NCI-H774 (cell line): ENCODE measurements around the gene FCHSD2.
"Not testable (repeated sequence)": the region's sequence is repeated elsewhere in the genome, so short reads cannot be mapped to it uniquely, and the experiment has no call there.

ENCODE experiments used
- DNase-seq: peaks from one replicate; lab custom pipeline; 2025; lab: John Stamatoyannopoulos, UW

FCHSD2 gene

GRCh38 chr11:73011126-73011817 is 130.8 kb downstream of the FCHSD2 start:
- no peak for DNase-seq

- no peak for DNase-seq
These were observed 132.1 kb downstream of the FCHSD2 start for GRCh38 chr11:73009972-73010371.

GRCh38 chr11:73004088-73004487 is 138.0 kb downstream of the FCHSD2 start:
- no peak for DNase-seq

DNA sequence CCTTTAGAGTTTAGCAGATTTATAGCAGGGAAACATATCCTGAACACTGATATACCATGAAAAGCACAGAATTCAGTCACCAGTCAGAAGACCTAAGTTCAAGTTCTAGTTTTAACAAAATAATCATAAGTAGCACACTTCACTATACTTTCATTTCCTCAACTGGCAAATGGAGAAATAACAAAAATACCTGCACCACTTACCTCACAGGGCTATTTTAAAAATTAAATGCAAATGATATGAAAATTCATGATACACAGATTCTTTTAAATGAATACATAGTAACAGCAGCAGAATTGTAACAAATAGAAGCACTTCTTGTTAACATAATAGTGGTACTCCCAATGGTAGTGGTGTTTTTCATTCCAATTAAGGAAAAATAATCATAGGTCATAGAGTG is 139.0 kb downstream of the FCHSD2 start:
- DNase-seq: no peak

DNA sequence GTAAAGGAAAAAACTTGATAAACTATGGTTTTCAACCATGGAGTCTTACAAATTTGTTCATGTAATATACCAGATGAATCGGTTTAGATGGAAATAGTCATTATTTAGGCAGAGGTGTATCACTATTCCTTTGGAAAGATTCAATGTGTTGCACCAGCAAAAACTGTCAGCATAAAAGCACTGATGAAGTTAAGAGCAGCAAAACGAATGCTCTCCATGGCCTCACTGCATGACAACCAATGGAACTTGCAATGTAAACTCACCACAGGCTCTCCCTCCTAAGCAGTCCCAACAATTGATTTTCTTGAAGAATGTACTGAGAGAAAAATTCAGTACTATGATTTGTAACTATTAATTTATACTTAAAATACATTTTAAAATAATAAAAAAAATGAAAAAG is 139.9 kb downstream of the FCHSD2 start:
- no peak for DNase-seq

DNA sequence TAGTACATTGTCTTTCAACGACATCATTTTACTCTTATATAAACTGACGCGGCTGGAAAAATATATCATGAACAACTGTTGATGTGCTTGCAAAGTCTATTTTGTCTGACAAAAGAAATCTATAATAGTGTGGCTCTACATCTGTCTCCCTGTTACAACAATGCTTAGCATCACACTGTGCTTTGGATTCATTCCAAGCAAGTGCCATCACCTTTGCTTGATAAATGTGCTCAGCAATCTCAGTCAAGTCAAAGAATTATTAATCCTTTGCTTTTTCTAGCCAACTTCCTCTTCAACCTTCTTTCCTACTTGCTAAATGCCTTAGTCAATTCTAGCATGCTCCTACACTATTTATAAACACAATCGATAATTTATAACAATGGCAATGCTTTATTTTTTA is 140.5 kb downstream of the FCHSD2 start:
- peak; percentile 31 for DNase-seq

DNA sequence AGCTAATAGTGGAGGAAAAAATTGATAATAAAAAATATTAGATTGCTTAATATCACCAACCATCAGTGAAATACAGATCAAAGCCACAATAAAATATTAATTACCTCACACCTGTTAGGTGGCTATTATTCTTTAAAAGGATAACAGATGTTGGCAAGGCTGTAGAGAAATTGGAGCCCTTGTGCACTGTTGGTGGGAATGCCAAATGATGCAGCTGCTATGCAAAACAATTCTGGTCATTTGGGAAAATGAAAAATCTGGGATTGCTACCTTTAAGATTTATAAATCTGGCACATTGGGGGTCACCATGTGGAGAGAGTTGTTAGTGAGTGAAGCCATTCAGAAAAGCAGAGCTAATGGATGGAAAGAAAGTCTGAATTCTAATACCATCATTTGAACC is 143.4 kb downstream of the FCHSD2 start:
- DNase-seq: no peak

GRCh38 chr11:72996959-72997358 is 145.2 kb downstream of the FCHSD2 start:
- no peak for DNase-seq

DNA sequence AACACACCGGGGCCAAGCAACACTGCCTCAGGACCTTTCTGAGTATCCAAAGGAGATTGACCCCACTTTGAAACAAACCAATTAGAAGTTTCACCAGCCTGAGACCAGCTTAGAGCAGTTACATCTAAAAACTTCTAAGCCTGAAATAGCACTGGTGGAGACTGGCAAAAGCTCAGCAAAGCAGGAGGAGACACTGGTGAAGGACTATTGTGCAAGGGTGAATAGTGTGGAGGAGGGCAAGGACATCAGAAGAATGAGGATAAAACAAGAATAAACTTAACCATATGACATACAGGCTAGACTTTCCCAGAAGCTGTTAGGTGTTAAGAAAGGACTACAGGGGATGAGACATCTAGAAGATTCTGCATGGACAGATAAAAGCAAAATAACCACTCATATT is 152.4 kb downstream of the FCHSD2 start:
- DNase-seq: no peak

DNA sequence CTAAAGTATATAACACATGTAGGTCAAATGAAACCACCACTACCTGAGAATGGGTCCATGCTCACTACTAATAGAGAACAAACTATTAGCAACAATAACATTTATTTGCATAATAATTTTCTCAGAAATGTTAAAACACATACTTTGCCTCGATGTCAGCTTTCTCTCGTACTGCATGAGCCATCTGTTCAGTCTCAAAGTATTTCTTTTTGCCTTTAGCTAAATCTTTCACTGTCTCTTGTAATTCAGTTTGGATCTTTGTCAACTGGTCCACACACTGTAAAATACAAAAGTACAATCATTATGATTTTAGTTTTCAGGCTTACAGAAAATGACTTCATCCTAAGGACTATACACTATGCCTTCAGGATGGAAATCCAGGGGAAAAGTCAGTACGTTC is 153.3 kb downstream of the FCHSD2 start:
- no peak for DNase-seq

DNA sequence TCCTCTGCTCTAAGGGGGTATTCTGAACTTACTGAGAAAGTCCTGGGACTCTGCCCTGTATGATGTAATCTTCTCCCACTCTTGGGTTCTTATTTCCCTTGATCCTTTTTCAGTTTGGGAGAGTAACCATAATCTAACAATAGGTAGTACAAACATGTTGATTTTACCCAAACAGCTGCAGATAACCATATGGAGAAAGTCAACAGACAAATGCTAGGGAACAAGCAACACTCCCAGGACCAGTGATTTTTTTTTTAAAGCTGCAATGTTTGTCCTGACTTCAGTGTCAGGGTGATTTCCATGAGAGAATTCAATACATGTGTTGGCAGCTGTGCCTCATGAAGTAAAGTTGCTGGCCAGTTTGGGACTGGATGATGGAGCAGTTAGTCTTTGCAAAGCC is 156.5 kb downstream of the FCHSD2 start:
- DNase-seq: peak; percentile 71

DNA sequence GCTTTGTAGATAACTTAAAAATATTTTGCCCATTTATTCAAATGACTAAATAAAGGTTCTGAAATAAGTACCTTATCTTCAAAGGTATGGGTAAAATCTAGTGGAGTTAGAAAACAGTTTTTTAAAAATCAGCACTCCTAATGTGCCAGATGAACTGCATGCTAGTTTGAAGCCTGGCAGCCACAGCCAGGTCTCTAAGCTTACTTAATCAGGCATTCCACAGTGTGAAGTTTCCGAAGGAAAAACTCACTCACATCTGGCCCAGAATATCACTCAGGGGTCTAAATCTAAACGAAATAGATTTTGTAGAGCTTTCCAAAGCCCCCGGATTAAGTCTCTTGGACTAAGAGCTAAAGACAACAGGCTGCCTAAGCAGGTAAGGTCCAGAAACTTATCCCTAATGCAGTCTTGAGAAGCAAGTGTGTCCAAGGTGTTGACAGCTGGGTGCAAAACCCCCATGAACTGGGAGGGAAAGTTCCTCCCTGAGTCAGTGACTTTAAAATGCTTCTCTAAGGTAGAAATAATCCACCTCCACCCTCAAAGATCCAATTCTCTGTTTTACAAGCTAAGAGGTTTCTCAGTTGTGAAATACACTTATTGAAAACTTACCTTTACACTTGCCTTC is 157.6 kb downstream of the FCHSD2 start:
- no peak for DNase-seq

DNA sequence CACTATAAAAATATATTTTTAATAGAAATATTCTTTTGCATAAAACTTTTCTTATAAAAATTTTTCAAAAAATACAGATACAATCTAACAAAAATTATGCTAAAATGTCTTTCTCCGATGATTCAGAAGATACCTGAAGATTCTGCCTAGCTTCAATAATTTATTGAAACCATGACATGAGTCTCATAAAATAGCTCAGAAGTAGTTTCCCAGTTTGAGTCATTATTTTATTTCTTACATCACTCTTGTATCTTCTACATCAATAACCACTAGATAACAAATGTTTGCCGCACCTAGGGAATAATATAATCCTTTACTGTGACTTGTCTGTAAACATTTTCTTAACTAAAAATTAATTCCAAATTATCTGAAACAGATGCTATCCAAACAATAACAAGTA is 158.6 kb downstream of the FCHSD2 start:
- no peak for DNase-seq

DNA sequence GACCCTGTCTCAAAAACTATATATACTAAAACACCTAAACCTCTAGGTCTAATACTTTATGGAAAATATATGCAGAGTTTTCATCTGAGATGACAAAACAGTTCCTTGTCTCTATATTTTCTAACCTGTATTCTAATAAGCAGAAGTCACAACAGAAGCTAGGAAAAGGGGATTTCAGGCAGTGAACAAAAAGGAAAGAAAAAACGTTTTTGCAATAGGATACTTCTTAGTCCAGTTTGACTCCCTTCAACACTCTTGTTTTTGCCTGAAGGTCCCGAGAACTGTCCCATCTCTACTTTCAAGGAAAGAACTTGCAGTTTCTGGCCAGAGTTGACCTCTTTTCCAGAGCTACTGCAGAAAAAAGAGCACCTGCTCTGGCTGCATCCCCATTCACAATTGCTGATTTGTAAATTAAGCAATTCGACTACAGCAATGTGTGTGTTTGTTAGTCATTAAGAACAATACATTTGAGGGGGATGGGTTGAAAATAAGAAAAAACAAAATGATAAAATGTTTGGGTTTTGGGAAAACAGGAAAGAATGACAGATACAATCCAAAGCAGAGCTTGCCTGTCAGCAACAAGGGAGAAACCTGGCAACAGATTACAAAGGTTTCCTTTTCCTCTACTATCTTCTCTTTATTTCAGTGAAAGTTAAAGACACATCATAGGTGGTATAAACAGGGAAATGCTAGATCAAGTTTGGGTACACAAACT is 160.0 kb downstream of the FCHSD2 start:
- DNase-seq: no peak

GRCh38 chr11:72981080-72981479 is 161.0 kb downstream of the FCHSD2 start:
- no peak for DNase-seq

- not testable (repeated sequence) for DNase-seq
These were observed 164.3 kb downstream of the FCHSD2 start for GRCh38 chr11:72977782-72978181.

GRCh38 chr11:72976522-72976892 is 165.6 kb downstream of the FCHSD2 start:
- not testable (repeated sequence) for DNase-seq

DNA sequence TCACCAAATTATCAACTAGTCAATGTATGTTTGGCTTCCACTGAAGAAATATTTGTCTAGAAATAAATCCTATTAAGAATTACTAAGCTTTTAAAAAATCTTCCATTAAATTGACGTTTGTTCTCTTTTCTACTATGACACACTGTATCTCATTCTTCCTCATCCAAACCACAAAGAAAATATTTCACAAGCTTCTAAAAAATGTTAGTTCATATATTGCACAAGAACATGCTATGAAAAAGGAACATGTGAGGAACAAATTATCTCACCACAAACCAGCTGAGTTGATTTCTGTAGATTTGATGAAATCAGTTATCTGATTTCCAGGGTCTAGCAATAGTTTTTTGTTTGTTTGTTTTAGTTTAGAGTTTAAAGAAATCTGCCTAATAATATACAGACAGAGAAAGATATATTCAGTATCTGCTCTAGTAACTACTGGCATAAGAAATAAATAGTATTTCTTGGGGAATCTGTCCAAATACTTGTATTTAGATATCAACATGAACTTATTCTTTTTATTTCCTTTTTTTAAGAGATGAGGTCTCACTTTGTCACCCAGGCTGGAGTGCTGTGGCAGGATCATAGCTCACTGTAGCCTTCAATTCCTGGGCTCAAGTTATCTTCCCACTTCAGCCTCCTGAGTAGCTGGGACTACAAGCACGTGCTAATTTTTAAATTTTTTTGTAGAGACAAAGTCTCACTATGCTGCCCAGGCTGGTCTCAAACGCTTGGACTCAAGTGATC is 166.2 kb downstream of the FCHSD2 start:
- no peak for DNase-seq

- no peak for DNase-seq
These were observed 167.5 kb downstream of the FCHSD2 start for GRCh38 chr11:72974487-72975205.

- no peak for DNase-seq
These were observed 169.5 kb downstream of the FCHSD2 start for GRCh38 chr11:72972496-72973128.

DNA sequence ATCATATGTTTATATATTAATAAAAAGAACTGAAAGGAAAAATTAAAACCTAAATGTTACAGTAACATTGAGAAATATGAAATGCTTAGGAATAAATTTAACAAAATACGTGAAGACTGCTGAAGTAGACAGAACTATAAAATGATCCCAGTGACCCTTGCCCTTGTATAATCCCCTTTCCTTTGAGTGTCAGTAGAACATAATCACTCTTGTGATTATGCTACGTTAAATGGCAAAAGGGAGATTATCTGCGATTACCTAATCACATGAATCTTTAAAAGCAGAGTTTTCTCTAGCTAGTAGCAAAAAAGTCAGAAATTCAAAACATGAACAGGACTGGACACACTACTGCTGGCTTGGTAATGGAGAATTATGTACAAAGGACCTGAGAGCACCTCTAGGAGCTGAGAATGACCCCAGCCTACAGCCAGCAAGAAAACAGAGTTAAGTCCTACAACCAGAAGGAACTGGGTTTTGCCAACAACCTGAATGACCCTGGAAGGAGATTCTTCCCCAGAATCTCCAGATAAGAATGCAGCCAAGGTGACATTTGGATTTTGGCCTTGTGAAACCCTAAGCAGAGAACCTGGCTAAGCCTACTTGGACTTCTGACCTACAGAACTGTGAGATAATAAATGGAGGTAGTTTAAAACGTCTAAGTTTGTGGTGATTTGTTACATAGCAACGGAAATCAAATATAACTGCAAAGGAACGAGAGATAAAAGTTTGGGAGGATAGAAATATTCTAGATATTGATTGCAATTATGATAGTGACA is 170.7 kb downstream of the FCHSD2 start:
- DNase-seq: no peak
